ENCODE data around the gene HELZ2. TPM values are rescaled to one million over a fixed set of nuclear protein-coding genes. Genes with fewer than 3 reads are reported as not detected.

HELZ2 gene
- total RNA-seq, 1 experiment from 2014 or later = 27.9 TPM

- no peak within 1 kb of the TSS for H2BK120ac ChIP-seq (ENCODE audit: low read depth, low read length, poor library complexity, severe bottlenecking)
- no peaks in the 10 kb centered on the region for H3K27me3 Mint-ChIP-seq (ENCODE audit: low read depth)
- peaks cover 3% of the 10 kb centered on the region for H4K20me1 ChIP-seq (ENCODE audit: control insufficient read depth, insufficient read depth, insufficient read length)
- peaks cover 4% of the 10 kb centered on the region for H3K23me2 ChIP-seq (ENCODE audit: insufficient read length, low read depth, low read length, poor library complexity, severe bottlenecking)
- no peak within 1 kb of the TSS for H4K8ac ChIP-seq (replicated peaks; ENCODE audit: insufficient read length, low read depth, low read length)
- H4K5ac ChIP-seq (ENCODE audit: insufficient read length, low read depth, low read length) = no peak within 1 kb of the TSS
- H3K4ac ChIP-seq (ENCODE audit: low read depth, low read length) = no peak within 1 kb of the TSS
- no peak within 1 kb of the TSS for H3K4me3 Mint-ChIP-seq
- H2AK5ac ChIP-seq (ENCODE audit: insufficient read length, low read length) = no peak within 1 kb of the TSS
- H3K79me2 ChIP-seq (ENCODE audit: insufficient read depth, low read length) = no peaks in the 10 kb centered on the region
- no peak within 1 kb of the TSS for H3K23ac ChIP-seq (ENCODE audit: insufficient read length, low read depth, low read length)
- H2BK20ac ChIP-seq (ENCODE audit: low read depth, low read length, poor library complexity, severe bottlenecking) = no peak within 1 kb of the TSS
- H3K4me1 Mint-ChIP-seq = peaks cover 21 to 40% of the 10 kb centered on the region in 2 experiments
- H3K4me1 ChIP-seq (ENCODE audit: insufficient read depth, low read length) = no peaks in the 10 kb centered on the region; the same call in 1 of the 2 replicates
- H3K18ac ChIP-seq (ENCODE audit: insufficient read length, low read depth, low read length) = no peak within 1 kb of the TSS
- no peak within 1 kb of the TSS for H2BK15ac ChIP-seq (ENCODE audit: low read depth, low read length)
- no CpG with 5 or more reads among the region's 35 CpGs for WGBS (ENCODE audit: extremely low coverage, insufficient read length, low lambda C conversion rate)
- H3K9me3 ChIP-seq (ENCODE audit: control insufficient read depth, low read depth, low read length) = no peaks in the 10 kb centered on the region
- no peak within 1 kb of the TSS for H3K56ac ChIP-seq (ENCODE audit: insufficient read length, low read depth, low read length)
- no peaks in the 10 kb centered on the region for H3K9me3 Mint-ChIP-seq
- no peak within 1 kb of the TSS for H3K4me2 ChIP-seq (ENCODE audit: insufficient read depth, insufficient read length, low read length)
- no peak within 1 kb of the TSS for H4K91ac ChIP-seq (ENCODE audit: insufficient read length, low read depth, low read length)
- no peak within 1 kb of the TSS for H2BK5ac ChIP-seq (ENCODE audit: insufficient read length, low read length)
- no peaks in the 10 kb centered on the region for H3K79me1 ChIP-seq (ENCODE audit: insufficient read depth, low read depth, low read length, poor library complexity, severe bottlenecking)
- TF ChIP-seq CTCF (conservative IDR thresholded peaks at IDR 0.05) = peak; percentile 24; the same call in 1 of the 3 replicates
- no peak within 1 kb of the TSS for H3K27ac ChIP-seq (ENCODE audit: insufficient read length, low read depth, low read length)
- no peaks in the 10 kb centered on the region for H3K27me3 ChIP-seq (ENCODE audit: insufficient read depth, low read length)
- no peak within 1 kb of the TSS for H2AFZ ChIP-seq (ENCODE audit: low read length)
- no peak within 1 kb of the TSS for H3K9ac ChIP-seq (ENCODE audit: extremely low read depth, insufficient read length, low read length)
- peak; percentile 73 for DNase-seq
- H3K27ac Mint-ChIP-seq = no peak within 1 kb of the TSS
- no peak within 1 kb of the TSS; the same call in 1 of the 2 replicates for H3K14ac ChIP-seq (ENCODE audit: insufficient read depth, low read length)
- no peak within 1 kb of the TSS for H2BK12ac ChIP-seq (ENCODE audit: insufficient read length, low read depth, low read length)
- no peak within 1 kb of the TSS for H3T11ph ChIP-seq (ENCODE audit: low read length)
- no peaks in the 10 kb centered on the region; a peak in 1 of 7 replicates for H3K36me3 Mint-ChIP-seq (ENCODE audit: insufficient read depth in 1 of 3, low read depth in 3 of 3)
These were observed 26.1 kb downstream of the HELZ2 start, which contains the start of gene SRMS for GRCh38 chr20:63547725-63548480. Gene SRMS (minus strand): TSS chr20:63547749. CDS start chr20:63547463, 286 bp downstream.
